Measurements from ENCODE around the gene TUBAL3. TPM values are rescaled to one million over a fixed set of nuclear protein-coding genes. Genes with fewer than 3 reads are reported as not detected.
A peak's percentile ranks its signal among the peaks of the same experiment; 100 is the strongest.

The TUBAL3 gene
- total and polyA plus RNA-seq, 9 of the 15 experiments (the other 6 are each of a cell fraction or from before 2014, with no cell fraction given): 5.5 to 10.1 (median 6.9) TPM

GRCh38 chr10:5446390-5446926 is 41.8 kb upstream of the TUBAL3 start (continued):
- TF ChIP-seq, protein P1, sequence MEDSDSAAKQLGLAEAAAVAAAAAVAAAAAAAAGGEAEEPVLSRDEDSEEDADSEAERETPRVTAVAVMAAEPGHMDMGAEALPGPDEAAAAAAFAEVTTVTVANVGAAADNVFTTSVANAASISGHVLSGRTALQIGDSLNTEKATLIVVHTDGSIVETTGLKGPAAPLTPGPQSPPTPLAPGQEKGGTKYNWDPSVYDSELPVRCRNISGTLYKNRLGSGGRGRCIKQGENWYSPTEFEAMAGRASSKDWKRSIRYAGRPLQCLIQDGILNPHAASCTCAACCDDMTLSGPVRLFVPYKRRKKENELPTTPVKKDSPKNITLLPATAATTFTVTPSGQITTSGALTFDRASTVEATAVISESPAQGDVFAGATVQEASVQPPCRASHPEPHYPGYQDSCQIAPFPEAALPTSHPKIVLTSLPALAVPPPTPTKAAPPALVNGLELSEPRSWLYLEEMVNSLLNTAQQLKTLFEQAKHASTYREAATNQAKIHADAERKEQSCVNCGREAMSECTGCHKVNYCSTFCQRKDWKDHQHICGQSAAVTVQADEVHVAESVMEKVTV (CRISPR knock-in tag; IDR thresholded peaks at IDR 0.05): peak; percentile 11; the same call in 1 of the 2 replicates
- TF ChIP-seq PATZ1 (CRISPR knock-in tag; IDR thresholded peaks at IDR 0.05; ENCODE audit: borderline replicate concordance) (no peak), ZNF444 (CRISPR knock-in tag; IDR thresholded peaks at IDR 0.05) (peak; percentile 4; the same call in 1 of the 2 replicates), TAF7 (tag; IDR thresholded peaks at IDR 0.05) (peak; percentile 99), ZNF785 (CRISPR knock-in tag; IDR thresholded peaks at IDR 0.05) (no peak), ATF3 (IDR thresholded peaks at IDR 0.05) (no peak), ATF3 (CRISPR knock-in tag; conservative IDR thresholded peaks at IDR 0.05) (peak; percentile 62; the same call in 1 of the 2 replicates), ILK (tag; IDR thresholded peaks at IDR 0.05; ENCODE audit: borderline replicate concordance, low read depth) (no peak), CHCHD3 (CRISPR knock-in tag; IDR thresholded peaks at IDR 0.05) (0 out of 2 replicates have a peak, but pooled peaks have one; percentile 46), TEAD4 (IDR thresholded peaks at IDR 0.05; ENCODE audit: low read length) (peak; percentile 62), TEAD4 (CRISPR knock-in tag; IDR thresholded peaks at IDR 0.05; ENCODE audit: borderline replicate concordance) (no peak), DMBX1 (CRISPR knock-in tag; IDR thresholded peaks at IDR 0.05; ENCODE audit: borderline replicate concordance) (no peak)
- TF ChIP-seq, protein P2, sequence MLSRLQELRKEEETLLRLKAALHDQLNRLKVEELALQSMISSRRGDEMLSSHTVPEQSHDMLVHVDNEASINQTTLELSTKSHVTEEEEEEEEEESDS (CRISPR knock-in tag; IDR thresholded peaks at IDR 0.05): no peak
- TF ChIP-seq, protein P3, sequence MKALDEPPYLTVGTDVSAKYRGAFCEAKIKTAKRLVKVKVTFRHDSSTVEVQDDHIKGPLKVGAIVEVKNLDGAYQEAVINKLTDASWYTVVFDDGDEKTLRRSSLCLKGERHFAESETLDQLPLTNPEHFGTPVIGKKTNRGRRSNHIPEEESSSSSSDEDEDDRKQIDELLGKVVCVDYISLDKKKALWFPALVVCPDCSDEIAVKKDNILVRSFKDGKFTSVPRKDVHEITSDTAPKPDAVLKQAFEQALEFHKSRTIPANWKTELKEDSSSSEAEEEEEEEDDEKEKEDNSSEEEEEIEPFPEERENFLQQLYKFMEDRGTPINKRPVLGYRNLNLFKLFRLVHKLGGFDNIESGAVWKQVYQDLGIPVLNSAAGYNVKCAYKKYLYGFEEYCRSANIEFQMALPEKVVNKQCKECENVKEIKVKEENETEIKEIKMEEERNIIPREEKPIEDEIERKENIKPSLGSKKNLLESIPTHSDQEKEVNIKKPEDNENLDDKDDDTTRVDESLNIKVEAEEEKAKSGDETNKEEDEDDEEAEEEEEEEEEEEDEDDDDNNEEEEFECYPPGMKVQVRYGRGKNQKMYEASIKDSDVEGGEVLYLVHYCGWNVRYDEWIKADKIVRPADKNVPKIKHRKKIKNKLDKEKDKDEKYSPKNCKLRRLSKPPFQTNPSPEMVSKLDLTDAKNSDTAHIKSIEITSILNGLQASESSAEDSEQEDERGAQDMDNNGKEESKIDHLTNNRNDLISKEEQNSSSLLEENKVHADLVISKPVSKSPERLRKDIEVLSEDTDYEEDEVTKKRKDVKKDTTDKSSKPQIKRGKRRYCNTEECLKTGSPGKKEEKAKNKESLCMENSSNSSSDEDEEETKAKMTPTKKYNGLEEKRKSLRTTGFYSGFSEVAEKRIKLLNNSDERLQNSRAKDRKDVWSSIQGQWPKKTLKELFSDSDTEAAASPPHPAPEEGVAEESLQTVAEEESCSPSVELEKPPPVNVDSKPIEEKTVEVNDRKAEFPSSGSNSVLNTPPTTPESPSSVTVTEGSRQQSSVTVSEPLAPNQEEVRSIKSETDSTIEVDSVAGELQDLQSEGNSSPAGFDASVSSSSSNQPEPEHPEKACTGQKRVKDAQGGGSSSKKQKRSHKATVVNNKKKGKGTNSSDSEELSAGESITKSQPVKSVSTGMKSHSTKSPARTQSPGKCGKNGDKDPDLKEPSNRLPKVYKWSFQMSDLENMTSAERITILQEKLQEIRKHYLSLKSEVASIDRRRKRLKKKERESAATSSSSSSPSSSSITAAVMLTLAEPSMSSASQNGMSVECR (CRISPR knock-in tag; IDR thresholded peaks at IDR 0.05): peak; percentile 94
- TF ChIP-seq, protein P4, sequence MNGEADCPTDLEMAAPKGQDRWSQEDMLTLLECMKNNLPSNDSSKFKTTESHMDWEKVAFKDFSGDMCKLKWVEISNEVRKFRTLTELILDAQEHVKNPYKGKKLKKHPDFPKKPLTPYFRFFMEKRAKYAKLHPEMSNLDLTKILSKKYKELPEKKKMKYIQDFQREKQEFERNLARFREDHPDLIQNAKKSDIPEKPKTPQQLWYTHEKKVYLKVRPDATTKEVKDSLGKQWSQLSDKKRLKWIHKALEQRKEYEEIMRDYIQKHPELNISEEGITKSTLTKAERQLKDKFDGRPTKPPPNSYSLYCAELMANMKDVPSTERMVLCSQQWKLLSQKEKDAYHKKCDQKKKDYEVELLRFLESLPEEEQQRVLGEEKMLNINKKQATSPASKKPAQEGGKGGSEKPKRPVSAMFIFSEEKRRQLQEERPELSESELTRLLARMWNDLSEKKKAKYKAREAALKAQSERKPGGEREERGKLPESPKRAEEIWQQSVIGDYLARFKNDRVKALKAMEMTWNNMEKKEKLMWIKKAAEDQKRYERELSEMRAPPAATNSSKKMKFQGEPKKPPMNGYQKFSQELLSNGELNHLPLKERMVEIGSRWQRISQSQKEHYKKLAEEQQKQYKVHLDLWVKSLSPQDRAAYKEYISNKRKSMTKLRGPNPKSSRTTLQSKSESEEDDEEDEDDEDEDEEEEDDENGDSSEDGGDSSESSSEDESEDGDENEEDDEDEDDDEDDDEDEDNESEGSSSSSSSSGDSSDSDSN (IDR thresholded peaks at IDR 0.05; ENCODE audit: borderline replicate concordance in 1 of 2, low read depth in 2 of 2, low read length in 2 of 2): peak; percentile 94 to 99

Data from K562 (cell line).